GM19397 (cell line): ENCODE data around the gene NOP14.
A peak's percentile ranks its signal among the peaks of the same experiment; 100 is the strongest.
"Not testable (repeated sequence)": the region's sequence is repeated elsewhere in the genome, so short reads cannot be mapped to it uniquely, and the experiment has no call there.

Experiments used
- ATAC-seq: cut with Tn5 transposase; IDR thresholded peaks from one replicate; pipeline ENCODE4 v1.9.1; 2021; ENCODE audit warnings: mild to moderate bottlenecking, moderate library complexity; ENCODE audit not compliant: unreplicated experiment

NOP14 gene

GRCh38 chr4:2943364-2944090 lies 19.7 kb downstream of the NOP14 start:
- ATAC-seq = no peak

DNA sequence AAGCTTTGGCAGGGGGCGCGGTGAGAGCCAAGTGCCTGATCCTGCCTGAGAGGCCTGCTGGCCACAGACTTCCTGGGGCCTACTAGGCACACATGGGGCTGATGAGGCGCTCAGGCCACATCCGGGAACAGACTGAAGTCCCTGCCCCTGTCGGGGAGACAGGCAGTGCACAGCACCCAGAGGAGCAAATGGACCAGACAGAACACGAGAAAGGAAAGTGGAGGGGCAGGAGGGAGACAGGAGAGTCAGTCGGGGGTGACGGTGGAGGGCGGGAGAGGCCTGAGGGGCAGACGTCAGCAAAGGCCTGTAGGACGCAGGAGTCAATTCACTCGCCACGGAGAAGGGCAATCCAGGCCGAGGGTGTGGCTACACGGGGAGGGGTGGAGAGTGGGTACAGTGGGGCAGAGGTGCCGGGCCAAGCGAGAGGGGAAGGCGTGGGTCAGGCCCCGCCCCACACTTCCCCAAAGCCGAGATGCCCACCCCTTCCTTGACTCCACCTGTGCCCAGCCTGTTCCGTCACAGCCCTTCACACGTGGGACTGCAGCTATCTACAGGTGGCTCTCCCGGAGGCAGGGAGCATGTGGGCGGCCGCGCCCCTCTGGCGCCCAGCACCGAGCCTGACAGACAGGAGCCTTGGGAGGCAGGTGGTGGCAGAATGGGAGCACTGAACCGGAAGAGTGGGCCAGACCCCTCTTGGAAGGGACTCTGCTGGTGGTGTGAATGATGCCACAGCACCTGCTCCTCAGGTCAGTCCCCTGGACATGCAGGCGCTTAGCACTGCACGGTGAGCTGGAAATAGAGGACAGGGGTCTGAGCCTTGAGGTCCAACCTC lies 20.5 kb downstream of the NOP14 start:
- ATAC-seq = no peak

- no peak for ATAC-seq
Observed at GRCh38 chr4:2942037-2942531, 21.1 kb downstream of the NOP14 start.

- ATAC-seq = no peak
Observed at GRCh38 chr4:2941138-2942036, 21.8 kb downstream of the NOP14 start.

- no peak for ATAC-seq
Observed at GRCh38 chr4:2940267-2941137, 22.7 kb downstream of the NOP14 start.

DNA sequence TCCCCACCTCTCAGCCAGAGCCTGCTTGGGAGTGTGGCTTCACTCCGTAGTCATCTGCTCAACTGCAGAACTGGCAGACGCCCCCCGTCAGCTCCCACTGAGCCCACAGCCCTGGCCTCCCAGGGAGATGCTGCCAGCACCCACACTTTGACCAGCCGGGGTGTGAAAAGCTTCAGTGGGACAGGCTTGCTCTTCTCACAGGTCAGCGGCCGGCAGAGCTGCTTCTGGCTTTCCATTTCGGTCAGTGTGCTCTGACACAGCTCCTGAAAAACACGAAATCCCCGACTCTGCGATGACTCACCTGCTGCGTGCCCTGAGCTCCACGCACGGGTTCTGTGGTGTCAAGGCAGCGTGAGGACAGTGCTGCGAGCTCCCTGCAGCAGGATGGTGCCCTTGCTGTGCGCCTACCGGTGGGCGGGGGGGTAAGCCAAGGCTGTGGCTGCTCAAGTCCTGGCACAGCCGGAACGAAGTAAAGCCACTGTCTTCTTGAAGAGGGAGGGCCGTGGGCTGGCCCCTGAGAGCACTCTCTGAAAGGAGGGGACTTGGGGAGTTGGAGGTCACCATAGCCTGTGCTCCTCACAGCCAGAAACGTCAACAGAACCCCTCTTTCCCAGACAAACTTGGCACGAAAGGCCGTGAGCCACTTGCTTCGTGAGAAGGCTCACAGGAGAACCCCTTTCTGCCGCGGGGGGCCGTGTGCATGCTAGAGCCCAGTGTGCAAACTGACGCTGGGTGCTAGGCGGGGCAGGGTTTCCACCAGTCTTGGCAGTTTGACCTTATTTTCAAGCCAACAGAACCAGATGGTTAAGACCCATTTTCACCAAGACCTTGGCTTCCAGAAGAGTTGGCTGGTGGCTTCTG lies 23.6 kb downstream of the NOP14 start:
- ATAC-seq = no peak

DNA sequence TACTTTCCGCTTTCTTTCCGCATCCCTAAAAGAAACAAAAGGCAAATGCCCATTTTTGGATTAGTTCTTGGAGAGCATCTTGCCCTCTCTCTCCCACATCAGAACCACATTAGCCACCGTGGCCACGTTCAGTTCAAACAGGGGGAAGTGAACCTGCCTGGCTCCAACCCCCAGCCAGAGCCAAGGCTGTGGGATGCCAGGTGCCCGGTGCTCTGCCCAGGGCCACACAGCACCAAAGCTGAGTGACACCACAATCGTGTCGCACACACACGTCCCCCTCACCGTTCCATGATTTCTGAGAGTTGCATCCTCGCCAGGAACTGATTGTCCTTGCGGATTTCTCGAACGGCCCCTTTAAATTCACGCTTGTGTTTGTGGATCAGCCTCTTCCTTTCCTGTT lies 24.3 kb downstream of the NOP14 start:
- ATAC-seq = no peak

GRCh38 chr4:2938411-2938810 lies 24.8 kb downstream of the NOP14 start:
- ATAC-seq = not testable (repeated sequence)

DNA sequence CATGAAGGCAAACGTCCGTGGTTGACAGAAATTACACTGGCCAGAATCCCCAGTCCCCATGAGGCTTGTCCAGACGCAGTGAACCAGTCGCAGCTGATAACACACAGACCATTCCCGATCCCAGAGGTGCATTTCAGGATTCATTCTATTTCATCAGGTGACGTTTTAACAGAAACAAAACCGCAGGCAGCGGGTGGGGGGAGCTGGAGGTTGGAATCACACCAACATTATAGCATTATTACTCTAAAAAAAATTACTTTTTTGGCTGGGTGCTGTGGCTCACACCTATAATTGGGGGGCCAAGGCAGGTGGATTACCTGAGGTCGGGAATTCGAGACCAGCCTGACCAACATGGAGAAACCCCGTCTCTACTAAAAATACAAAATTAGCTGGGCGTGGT lies 25.2 kb downstream of the NOP14 start:
- no peak for ATAC-seq

GRCh38 chr4:2937146-2937857 lies 25.9 kb downstream of the NOP14 start:
- no peak for ATAC-seq

DNA sequence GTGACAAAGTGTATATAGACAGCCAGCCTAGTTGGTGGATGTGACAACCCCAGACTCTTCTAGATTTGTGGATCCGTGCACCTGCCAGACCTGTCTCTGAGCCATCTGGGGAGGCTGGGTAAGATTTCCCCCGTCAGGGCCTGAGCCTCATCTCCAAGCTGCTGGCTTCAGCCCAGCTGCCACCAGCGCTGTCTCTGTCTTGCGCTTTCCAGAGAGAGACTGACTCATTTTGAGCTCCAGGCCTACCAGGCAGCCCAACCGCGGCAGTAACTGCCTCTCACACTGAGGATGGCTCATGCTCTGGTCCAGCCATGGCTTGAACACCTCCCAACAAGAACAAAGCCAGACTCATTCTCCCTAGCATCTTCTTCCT lies 26.4 kb downstream of the NOP14 start:
- ATAC-seq = no peak

GRCh38 chr4:2935762-2936743 lies 27.2 kb downstream of the NOP14 start:
- ATAC-seq = no peak

- ATAC-seq = peak; percentile 44
Observed at GRCh38 chr4:2934813-2935761, 28.1 kb downstream of the NOP14 start.

GRCh38 chr4:2934077-2934812 lies 29.0 kb downstream of the NOP14 start:
- no peak for ATAC-seq

GRCh38 chr4:2933566-2934076 lies 29.6 kb downstream of the NOP14 start:
- ATAC-seq = no peak
